Upper lobe of right lung (tissue), 1 donor: Measurements from ENCODE around the gene MLLT1. TPM values are rescaled to one million over a fixed set of nuclear protein-coding genes. Genes with fewer than 3 reads are reported as not detected.

Experiments used
- ATAC-seq: fragments of 200-7000 bp; cut with Tn5 transposase; one replicate; pipeline ENCODE4 v1.9.1; 2020; ENCODE audit warnings: mild to moderate bottlenecking, moderate library complexity
- DNase-seq: peaks from one replicate; pipeline ENCODE4 v3.0.0-alpha.2; 2020
- H3K27ac ChIP-seq: fragments of 200-600 bp; one replicate; pipeline ENCODE4 v1.8.0; 2022
- H3K27me3 ChIP-seq: fragments of 200-600 bp; one replicate; pipeline ENCODE4 v1.8.0; 2022; ENCODE audit warnings: mild to moderate bottlenecking
- H3K36me3 ChIP-seq: fragments of 200-600 bp; one replicate; pipeline ENCODE4 v1.8.0; 2022
- H3K4me1 ChIP-seq: fragments of 200-600 bp; one replicate; pipeline ENCODE4 v1.8.0; 2022
- H3K4me3 ChIP-seq: fragments of 200-600 bp; one replicate; pipeline ENCODE4 v1.8.0; 2022; ENCODE audit warnings: mild to moderate bottlenecking
- H3K9me3 ChIP-seq: fragments of 200-600 bp; one replicate; pipeline ENCODE4 v1.8.0; 2022
- CTCF ChIP-seq: fragments of 200-600 bp; IDR thresholded peaks from one replicate; pipeline ENCODE4 v1.8.0; 2022; ENCODE audit warnings: antibody characterized with exemption
- intact Hi-C: fragments of 100-400 bp; cut with DNase I; formaldehyde crosslinking; loops from one replicate; pipeline ENCODE4 v1.11.0; 2022
- total RNA-seq: library from RNA; stranded (reverse); fragmentation: NEBNext Ultra II Directional; extraction: Animal tissue kit (Norgen Biotek cat#: 25700); gene quantifications from one replicate; pipeline ENCODE4 v1.2.1, GENCODE V29; 2021
- donor health status: DM: no; HTN: yes; CAD: no; lungs with severe emphysema.

MLLT1 gene
- total RNA-seq, 1 donor from 2014 or later = 73.4 TPM

GRCh38 chr19:6233056-6233826 lies 46.5 kb downstream of the MLLT1 start:
- peaks cover 63% of the 10 kb centered on the region for H3K4me1 ChIP-seq
- H3K27ac ChIP-seq = peak overlapping the region; percentile 80
- intact Hi-C loops = no loop called here
- peak; percentile 44 for ATAC-seq
- DNase-seq = peak; percentile 82
- no peak for TF ChIP-seq CTCF
- no peaks in the 10 kb centered on the region for H3K9me3 ChIP-seq
- H3K36me3 ChIP-seq = peaks cover 9% of the 10 kb centered on the region
- H3K27me3 ChIP-seq = no peaks in the 10 kb centered on the region
- no peak overlapping the region for H3K4me3 ChIP-seq

- H3K27ac ChIP-seq = peak overlapping the region; percentile 75
- ATAC-seq = no peak
- intact Hi-C loops = no loop called here
- H3K27me3 ChIP-seq = no peaks in the 10 kb centered on the region
- H3K9me3 ChIP-seq = no peaks in the 10 kb centered on the region
- no peak for TF ChIP-seq CTCF
- H3K36me3 ChIP-seq = peaks cover 9% of the 10 kb centered on the region
- peaks cover 57% of the 10 kb centered on the region for H3K4me1 ChIP-seq
- no peak overlapping the region for H3K4me3 ChIP-seq
- no peak for DNase-seq
Measured at GRCh38 chr19:6232601-6233055, 47.1 kb downstream of the MLLT1 start.

GRCh38 chr19:6230991-6231448 lies 48.8 kb downstream of the MLLT1 start:
- intact Hi-C loops = no loop called here
- Histone ChIP-seq H3K27me3 (no peaks in the 10 kb centered on the region), H3K4me1 (peaks cover 43% of the 10 kb centered on the region), H3K27ac (no peak overlapping the region), H3K4me3 (no peak overlapping the region), H3K9me3 (no peaks in the 10 kb centered on the region), H3K36me3 (peaks cover 24% of the 10 kb centered on the region)
- no peak for TF ChIP-seq CTCF
- ATAC-seq (no peak), DNase-seq (peak; percentile 55)

GRCh38 chr19:6229951-6230712 lies 49.6 kb downstream of the MLLT1 start:
- ATAC-seq (no peak), DNase-seq (peak; percentile 63)
- intact Hi-C loops = loop anchor here (10.0 kb wide), 1 partner anchor 45 kb away; the partner anchor contains the start of gene MLLT1
- H3K9me3 ChIP-seq = no peaks in the 10 kb centered on the region
- no peak overlapping the region for H3K27ac ChIP-seq
- peaks cover 35% of the 10 kb centered on the region for H3K4me1 ChIP-seq
- TF ChIP-seq CTCF = no peak
- peaks cover 33% of the 10 kb centered on the region for H3K36me3 ChIP-seq
- H3K4me3 ChIP-seq = no peak overlapping the region
- no peaks in the 10 kb centered on the region for H3K27me3 ChIP-seq

- intact Hi-C loops = loop anchor here (10.0 kb wide), 1 partner anchor 45 kb away; the partner anchor contains the start of gene MLLT1
- no peaks in the 10 kb centered on the region for H3K9me3 ChIP-seq
- DNase-seq (peak; percentile 37), ATAC-seq (no peak)
- no peaks in the 10 kb centered on the region for H3K27me3 ChIP-seq
- H3K27ac ChIP-seq = no peak overlapping the region
- TF ChIP-seq CTCF = no peak
- no peak overlapping the region for H3K4me3 ChIP-seq
- peaks cover 40% of the 10 kb centered on the region for H3K36me3 ChIP-seq
- peaks cover 27% of the 10 kb centered on the region for H3K4me1 ChIP-seq
Measured at GRCh38 chr19:6229216-6229913, 50.4 kb downstream of the MLLT1 start.
